Measurements from ENCODE around the gene TBC1D9.

DNA sequence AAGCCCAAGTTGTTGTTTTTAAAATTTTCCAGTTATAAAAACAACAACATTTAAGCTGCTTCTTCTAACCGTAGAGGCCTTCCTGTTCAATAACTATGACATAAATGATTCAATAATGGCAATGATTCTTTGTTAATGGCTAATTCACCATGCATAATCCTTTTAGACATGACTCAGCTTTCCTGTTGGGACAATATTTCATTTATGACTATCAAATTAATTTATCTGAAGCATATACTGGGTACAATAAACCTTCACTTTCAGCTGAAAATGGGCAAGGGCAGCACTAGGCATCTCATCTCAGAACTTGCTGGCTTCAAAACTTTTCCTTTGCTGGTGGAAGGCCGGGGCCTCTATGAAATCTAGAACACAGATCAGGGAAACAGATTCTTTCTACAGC lies 38.9 kb downstream of the TBC1D9 start:
- TF ChIP-seq, protein P1, sequence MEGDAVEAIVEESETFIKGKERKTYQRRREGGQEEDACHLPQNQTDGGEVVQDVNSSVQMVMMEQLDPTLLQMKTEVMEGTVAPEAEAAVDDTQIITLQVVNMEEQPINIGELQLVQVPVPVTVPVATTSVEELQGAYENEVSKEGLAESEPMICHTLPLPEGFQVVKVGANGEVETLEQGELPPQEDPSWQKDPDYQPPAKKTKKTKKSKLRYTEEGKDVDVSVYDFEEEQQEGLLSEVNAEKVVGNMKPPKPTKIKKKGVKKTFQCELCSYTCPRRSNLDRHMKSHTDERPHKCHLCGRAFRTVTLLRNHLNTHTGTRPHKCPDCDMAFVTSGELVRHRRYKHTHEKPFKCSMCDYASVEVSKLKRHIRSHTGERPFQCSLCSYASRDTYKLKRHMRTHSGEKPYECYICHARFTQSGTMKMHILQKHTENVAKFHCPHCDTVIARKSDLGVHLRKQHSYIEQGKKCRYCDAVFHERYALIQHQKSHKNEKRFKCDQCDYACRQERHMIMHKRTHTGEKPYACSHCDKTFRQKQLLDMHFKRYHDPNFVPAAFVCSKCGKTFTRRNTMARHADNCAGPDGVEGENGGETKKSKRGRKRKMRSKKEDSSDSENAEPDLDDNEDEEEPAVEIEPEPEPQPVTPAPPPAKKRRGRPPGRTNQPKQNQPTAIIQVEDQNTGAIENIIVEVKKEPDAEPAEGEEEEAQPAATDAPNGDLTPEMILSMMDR (optimal IDR thresholded peaks at IDR 0.05 in 1 of 3, IDR thresholded peaks at IDR 0.05 in 1 of 3, conservative IDR thresholded peaks at IDR 0.05 in 1 of 3; ENCODE audit: extremely low read depth in 1 of 3, insufficient read depth in 2 of 3, low read length in 3 of 3): no peak
- no peak for TF ChIP-seq EZH2 (IDR thresholded peaks at IDR 0.05; ENCODE audit: low read length)
